Mucosa of descending colon (tissue), 3 donors: ENCODE results near the gene APC2. TPM values are rescaled to one million over a fixed set of nuclear protein-coding genes. Genes with fewer than 3 reads are reported as not detected.

ENCODE experiments used
- ATAC-seq: fragments of 200-7000 bp; cut with Tn5 transposase; one replicate; pipeline ENCODE4 v1.9.1; 2020; ENCODE audit warnings: mild to moderate bottlenecking, moderate library complexity
- DNase-seq, 3 donors: peaks; one replicate each; pipeline ENCODE4 v3.0.0-alpha.2; 2020
- H3K36me3 ChIP-seq: fragments of 200-600 bp; one replicate; pipeline ENCODE4 v1.8.0; 2021; ENCODE audit warnings: low read depth, mild to moderate bottlenecking
- H3K4me1 ChIP-seq: fragments of 200-600 bp; one replicate; pipeline ENCODE4 v1.8.0; 2021; ENCODE audit warnings: low read depth, mild to moderate bottlenecking
- H3K4me3 ChIP-seq: fragments of 200-600 bp; one replicate; pipeline ENCODE4 v1.8.0; 2021; ENCODE audit warnings: mild to moderate bottlenecking
- H3K9me3 ChIP-seq: fragments of 200-600 bp; one replicate; pipeline ENCODE4 v1.8.0; 2021; ENCODE audit warnings: mild to moderate bottlenecking
- CTCF ChIP-seq: fragments of 200-600 bp; IDR thresholded peaks from one replicate; pipeline ENCODE4 v1.8.0; 2022; ENCODE audit warnings: antibody characterized with exemption, mild to moderate bottlenecking
- intact Hi-C, 2 donors: fragments of 100-400 bp; cut with DNase I in 1 of 2; cut with micrococcal nuclease in 1 of 2; formaldehyde crosslinking; loops; one replicate each; pipeline versions ENCODE4 v1.11.0 to v1.11.1; 2022; cut with DNase I, micrococcal nuclease
- total RNA-seq, 3 donors: library from RNA; stranded (reverse); fragmentation: NEBNext Ultra II Directional in 2 of 3; extraction: Animal tissue kit (Norgen Biotek cat#: 25700) in 2 of 3; gene quantifications; one replicate each; pipeline versions ENCODE4 v1.2.1 to v1.2.4, GENCODE V29; 2021 to 2023
- donor health status: DM: no; HTN: no; CAD: no; lungs with moderate emphysema.
- donor health status: DM: no; HTN: no; CAD: no.
- donor health status: DM: no; HTN: yes; CAD: no.

Gene APC2
- total RNA-seq, 3 donors from 2014 or later, result 0.23 to 5.9 (median 0.24) TPM

GRCh38 chr19:1446713-1447481, 3.0 kb upstream of the APC2 start:
- no peak for DNase-seq
- Histone ChIP-seq H3K9me3 (no peaks in the 10 kb centered on the region), H3K4me3 (no peak overlapping the region), H3K36me3 (no peaks in the 10 kb centered on the region), H3K4me1 (peaks cover 15% of the 10 kb centered on the region)
- ATAC-seq, result no peak
- intact Hi-C loops, result no loop called here
- TF ChIP-seq CTCF, result no peak

GRCh38 chr19:1447504-1447903, 2.4 kb upstream of the APC2 start:
- intact Hi-C loops, result no loop called here
- Histone ChIP-seq H3K4me1 (peaks cover 15% of the 10 kb centered on the region), H3K4me3 (no peak overlapping the region), H3K36me3 (no peaks in the 10 kb centered on the region), H3K9me3 (no peaks in the 10 kb centered on the region)
- ATAC-seq (no peak), DNase-seq (no peak)
- TF ChIP-seq CTCF, result no peak

GRCh38 chr19:1447944-1448343, 2.0 kb upstream of the APC2 start:
- ATAC-seq (no peak), DNase-seq (no peak)
- Histone ChIP-seq H3K4me1 (peaks cover 15% of the 10 kb centered on the region), H3K9me3 (no peaks in the 10 kb centered on the region), H3K4me3 (no peak overlapping the region), H3K36me3 (no peaks in the 10 kb centered on the region)
- no peak for TF ChIP-seq CTCF
- intact Hi-C loops, result no loop called here

GRCh38 chr19:1450735-1451731, 1.1 kb downstream of the APC2 start:
- Histone ChIP-seq H3K4me1 (peaks cover 18% of the 10 kb centered on the region), H3K36me3 (no peaks in the 10 kb centered on the region), H3K9me3 (no peaks in the 10 kb centered on the region), H3K4me3 (no peak overlapping the region)
- no peak for ATAC-seq
- TF ChIP-seq CTCF, result no peak
- intact Hi-C loops, result no loop called here
- no peak for DNase-seq

- no peaks in the 10 kb centered on the region for H3K36me3 ChIP-seq
- H3K9me3 ChIP-seq, result no peaks in the 10 kb centered on the region
- intact Hi-C loops, result no loop called here
- DNase-seq (no peak), ATAC-seq (no peak)
- H3K4me1 ChIP-seq, result peaks cover 21% of the 10 kb centered on the region
- H3K4me3 ChIP-seq, result no peak overlapping the region
- TF ChIP-seq CTCF, result no peak
These were observed 2.2 kb downstream of the APC2 start for GRCh38 chr19:1451916-1452801.
